PC-3 (cell line): Measurements from ENCODE around the gene VSTM4.

Experiments
- CTCF ChIP-seq: fragments of 300-600 bp; sonication (generic); conservative IDR thresholded peaks from 2 replicates; pipeline ENCODE4 v1.5.1; 2017; ENCODE audit warnings: antibody characterized with exemption, low read depth, mild to moderate bottlenecking, low read length
- EZH2 ChIP-seq: fragments of 300-600 bp; sonication (generic); IDR thresholded peaks from one replicate; pipeline ENCODE4 v1.6.1; 2017; ENCODE audit warnings: antibody characterized with exemption, mild to moderate bottlenecking, low read length; ENCODE audit not compliant: unreplicated experiment

DNA sequence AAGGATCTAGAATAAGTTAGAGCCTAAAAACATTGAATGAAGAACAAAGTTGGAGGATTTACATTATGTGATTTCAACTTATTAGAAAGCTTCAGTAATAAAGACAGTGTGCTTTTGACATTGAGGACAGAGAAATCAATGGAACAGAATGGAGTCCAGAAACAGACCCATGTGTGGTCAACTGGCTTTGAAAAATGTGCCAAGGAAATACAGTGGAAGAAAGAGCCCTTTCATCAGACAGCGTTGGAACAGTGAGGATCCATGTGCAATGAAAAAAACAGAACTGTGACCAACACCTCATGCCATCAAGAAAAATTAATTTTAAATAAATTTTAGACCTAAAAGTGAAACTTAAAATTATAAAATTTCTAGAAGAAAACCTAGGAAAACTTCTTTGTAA, 125.1 kb downstream of the VSTM4 start:
- TF ChIP-seq CTCF: no peak
- no peak for TF ChIP-seq EZH2
